Frontal cortex (tissue), 4 donors: ENCODE measurements around the gene SFMBT2. TPM values are rescaled to one million over a fixed set of nuclear protein-coding genes. Genes with fewer than 3 reads are reported as not detected.
A peak's percentile ranks its signal among the peaks of the same experiment; 100 is the strongest.

Source experiments
- DNase-seq, 2 donors: peaks; one replicate each; pipeline ENCODE4 v3.0.0; 2012; ENCODE audit warnings: low spot score in 2 of 2
- FAIRE-seq: peaks from 2 replicates; lab custom pipeline; 2012; peaks lifted over from hg19 to GRCh38; lab: Jason Lieb, UNC
- total RNA-seq: library from RNA; depleted of rRNA; stranded (reverse); fragments of >200 nt; gene quantifications from one replicate; pipeline ENCODE4 v1.2.3, GENCODE V29; 2014
- donor health status: control.
- donor health status: control.
- donor health status: control.

SFMBT2 gene
- total RNA-seq: 22.0 TPM

GRCh38 chr10:7410862-7411670 lies at the start of gene SFMBT2:
SFMBT2 (minus strand) TSS chr10:7411034; CDS start chr10:7381898, 29,136 bp downstream.
- DNase-seq: peak; percentile 82 to 87
- no peak for FAIRE-seq

- FAIRE-seq (no peak), DNase-seq (no peak)
Measured at GRCh38 chr10:7460006-7460405, 49.2 kb upstream of the SFMBT2 start.

DNA sequence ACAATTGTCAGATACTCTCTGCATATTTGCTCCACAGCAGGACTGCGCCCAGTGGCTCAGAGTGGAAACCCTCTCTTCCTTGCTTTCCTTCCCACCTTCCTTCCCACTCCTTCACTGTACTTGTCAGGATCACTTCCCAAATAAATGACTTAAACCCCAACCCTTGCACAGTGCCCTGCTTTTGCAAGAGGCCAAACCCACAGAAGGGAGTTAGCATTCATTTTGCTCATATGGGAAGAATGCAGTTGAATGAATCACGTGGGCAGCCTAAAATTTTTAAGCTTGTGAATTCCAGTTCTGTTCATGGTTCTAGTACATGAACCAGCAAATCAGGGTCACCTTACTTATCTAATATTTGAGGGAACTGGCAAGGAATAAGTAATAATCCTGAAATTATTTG lies 47.7 kb upstream of the SFMBT2 start:
- FAIRE-seq (no peak), DNase-seq (no peak)

- no peak for DNase-seq
- no peak for FAIRE-seq
Measured at GRCh38 chr10:7457478-7458316, 46.9 kb upstream of the SFMBT2 start.

- FAIRE-seq: no peak
- no peak for DNase-seq
Measured at GRCh38 chr10:7449063-7449695, 38.3 kb upstream of the SFMBT2 start.

- FAIRE-seq (no peak), DNase-seq (no peak)
Measured at GRCh38 chr10:7445474-7446185, 34.8 kb upstream of the SFMBT2 start.

GRCh38 chr10:7444551-7445121 lies 33.8 kb upstream of the SFMBT2 start:
- DNase-seq (peak; percentile 16 to 24), FAIRE-seq (no peak)

- DNase-seq (no peak), FAIRE-seq (no peak)
Measured at GRCh38 chr10:7443036-7443435, 32.2 kb upstream of the SFMBT2 start.

- DNase-seq (no peak), FAIRE-seq (no peak)
Measured at GRCh38 chr10:7441403-7442147, 30.7 kb upstream of the SFMBT2 start.

GRCh38 chr10:7439696-7440095 lies 28.9 kb upstream of the SFMBT2 start:
- FAIRE-seq (no peak), DNase-seq (no peak)

DNA sequence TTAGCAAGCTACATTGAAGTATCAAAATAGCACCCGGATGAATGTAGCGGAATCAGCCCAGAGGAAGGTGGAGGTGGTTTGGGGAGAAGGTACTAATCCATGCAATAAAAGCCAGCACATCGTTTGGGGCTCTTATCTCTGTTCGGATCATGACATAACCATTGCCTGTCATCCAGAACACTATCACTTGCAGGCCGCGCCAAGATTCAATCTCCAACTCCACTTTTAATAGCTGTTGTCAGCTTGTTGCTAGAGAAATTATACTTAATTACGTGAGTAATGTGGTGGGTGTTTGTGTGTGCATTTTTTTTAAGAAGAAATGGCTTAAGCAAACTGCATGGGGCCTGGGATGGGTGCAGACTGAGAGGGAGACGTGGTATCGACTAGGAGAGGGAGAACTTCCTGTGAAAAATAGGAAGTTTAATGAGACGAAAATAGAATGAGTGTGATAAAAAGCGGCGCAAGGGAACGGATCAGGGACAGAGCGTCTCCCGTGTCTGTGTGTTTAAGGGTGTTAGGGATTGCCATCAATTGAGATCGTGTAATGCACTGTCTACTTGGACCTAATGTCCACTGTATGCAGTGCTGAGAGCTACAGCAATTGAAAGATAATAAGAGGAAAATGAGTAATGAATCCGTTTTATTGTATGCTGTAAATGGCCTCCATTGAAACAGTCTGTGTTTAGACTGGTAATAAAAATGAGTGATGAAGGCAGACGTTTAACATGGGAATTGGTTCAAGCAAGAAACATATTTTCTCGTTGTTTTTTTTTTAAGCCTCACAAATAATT lies 27.6 kb upstream of the SFMBT2 start:
- no peak for FAIRE-seq
- DNase-seq: no peak

- FAIRE-seq: no peak
- no peak for DNase-seq
Measured at GRCh38 chr10:7436490-7437100, 25.8 kb upstream of the SFMBT2 start.

GRCh38 chr10:7435674-7436073 lies 24.8 kb upstream of the SFMBT2 start:
- no peak for FAIRE-seq
- DNase-seq: no peak

DNA sequence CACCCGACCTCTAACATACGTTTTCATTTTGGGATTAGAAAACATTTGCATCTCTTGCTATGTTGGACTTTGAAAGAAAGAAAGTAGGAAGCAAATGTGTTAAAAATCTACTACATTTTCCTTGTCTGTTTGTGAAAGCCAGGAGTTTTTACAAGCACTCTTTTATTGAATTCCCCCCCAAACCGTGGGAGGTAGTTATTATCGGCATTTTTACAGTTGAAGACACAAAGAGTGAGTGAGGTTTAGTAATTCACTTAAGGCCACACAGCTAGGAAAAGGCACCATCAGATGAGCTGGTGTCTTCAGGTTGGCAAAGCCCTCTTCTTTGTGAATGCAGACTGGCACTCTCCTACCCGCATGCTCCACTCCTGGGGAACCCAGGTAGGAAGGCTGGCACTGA lies 23.5 kb upstream of the SFMBT2 start:
- no peak for FAIRE-seq
- DNase-seq: no peak

DNA sequence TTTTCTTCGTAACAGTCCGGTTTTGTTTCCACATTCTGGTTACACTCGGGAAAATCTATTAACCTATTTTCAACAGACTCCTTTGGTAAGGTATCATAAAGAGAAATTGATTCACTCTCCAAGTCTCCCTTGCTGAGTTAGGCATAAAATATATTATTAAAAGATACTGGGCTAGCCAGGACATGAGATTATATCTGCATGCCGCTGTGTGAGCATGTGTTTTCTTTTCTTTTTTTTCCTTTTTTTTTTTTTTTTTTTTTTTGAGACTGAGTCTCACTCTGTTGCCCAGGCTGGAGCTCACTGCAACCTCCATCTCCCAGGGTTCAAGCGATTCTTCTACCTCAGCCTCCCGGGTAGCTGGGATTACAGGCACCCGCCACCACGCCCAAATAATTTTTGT lies 23.0 kb upstream of the SFMBT2 start:
- DNase-seq (no peak), FAIRE-seq (no peak)

DNA sequence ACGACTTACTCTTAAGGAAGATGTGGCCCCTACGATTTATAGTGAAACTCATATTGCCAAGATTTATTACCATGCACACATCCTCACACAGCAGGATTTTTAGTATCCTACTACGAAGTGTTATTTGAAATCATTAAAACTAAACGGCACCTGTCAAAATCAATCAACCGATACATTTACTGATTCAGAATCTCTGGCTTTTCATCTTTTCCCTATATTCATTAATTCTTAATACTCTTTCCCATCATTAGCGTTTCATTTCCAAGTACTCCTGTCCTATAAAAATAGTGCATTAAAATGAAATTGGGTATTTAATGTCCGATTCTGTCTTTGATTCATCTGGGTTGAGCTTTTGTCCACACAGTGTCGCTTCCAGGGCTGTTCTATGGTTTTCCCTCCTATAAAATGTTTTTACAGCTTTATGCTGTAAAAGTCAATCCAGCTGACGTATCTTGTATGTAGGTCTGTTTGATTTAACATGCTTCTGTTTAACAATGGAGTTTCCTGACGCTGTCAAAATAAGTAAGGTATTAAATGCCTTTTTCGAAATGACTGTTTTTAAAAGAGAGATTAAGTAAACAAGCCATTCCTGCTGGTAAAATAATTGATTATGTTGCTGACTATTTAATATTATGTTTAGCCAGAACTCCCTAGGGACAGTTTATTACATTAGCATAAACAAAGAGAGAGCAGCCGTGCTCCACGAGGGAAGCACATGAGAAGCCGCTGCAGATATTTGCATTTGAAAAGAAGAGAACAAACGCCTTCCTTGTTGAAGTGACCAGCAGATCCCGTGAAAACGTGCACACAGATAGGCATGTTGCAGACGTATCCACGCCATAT lies 22.3 kb upstream of the SFMBT2 start:
- FAIRE-seq (no peak), DNase-seq (no peak)
